GM12878 (cell line): ENCODE measurements around the gene NMNAT1. TPM values are rescaled to one million over a fixed set of nuclear protein-coding genes. Genes with fewer than 3 reads are reported as not detected.
A peak's percentile ranks its signal among the peaks of the same experiment; 100 is the strongest.

Experiments used
- BCLAF1 ChIP-seq: fragments of 450-650 bp; IDR thresholded peaks from 2 replicates; pipeline ENCODE4 v1.6.1; 2017; ENCODE audit warnings: antibody characterized with exemption, mild to moderate bottlenecking, moderate library complexity
- BMI1 ChIP-seq: fragments of 450-650 bp; IDR thresholded peaks from 2 replicates; pipeline ENCODE4 v1.6.1; 2016; ENCODE audit warnings: mild to moderate bottlenecking, moderate library complexity, borderline replicate concordance
- CBX5 ChIP-seq: sonication (generic); IDR thresholded peaks from 2 replicates; pipeline ENCODE4 v1.6.1; 2016; ENCODE audit warnings: low read depth, moderate library complexity, mild to moderate bottlenecking, inconsistent platforms
- CEBPZ ChIP-seq: fragments of 150-350 bp; IDR thresholded peaks from 2 replicates; pipeline ENCODE4 v1.6.1; 2016; ENCODE audit warnings: low read depth, low read length
- E2F8 ChIP-seq: fragments of 450-650 bp; IDR thresholded peaks from 2 replicates; pipeline ENCODE4 v1.6.1; 2018; ENCODE audit warnings: mild to moderate bottlenecking, low read depth, moderate library complexity; ENCODE audit not compliant: partially characterized antibody
- GABPA ChIP-seq: IDR thresholded peaks from 2 replicates; pipeline ENCODE4 v1.6.1; 2014; ENCODE audit warnings: antibody characterized with exemption, low read depth, mild to moderate bottlenecking, inconsistent platforms
- GATAD2B ChIP-seq: fragments of 450-650 bp; conservative IDR thresholded peaks from 2 replicates; pipeline ENCODE4 v1.6.1; 2017; ENCODE audit warnings: low read depth, mild to moderate bottlenecking, moderate library complexity
- JUNB ChIP-seq: IDR thresholded peaks from 2 replicates; pipeline ENCODE4 v1.6.1; 2016; ENCODE audit warnings: antibody characterized with exemption, mild to moderate bottlenecking
- MXI1 ChIP-seq: fragments of 150-350 bp; IDR thresholded peaks from 2 replicates; pipeline ENCODE4 v1.6.1; 2011; ENCODE audit warnings: low read depth, mild to moderate bottlenecking, inconsistent platforms, low read length, improper control_type of control experiment
- NBN ChIP-seq: fragments of 450-650 bp; IDR thresholded peaks from 2 replicates; pipeline ENCODE4 v1.6.1; 2016
- POLR2AphosphoS5 ChIP-seq: IDR thresholded peaks from 2 replicates; pipeline ENCODE4 v1.6.1; 2011; ENCODE audit warnings: mild to moderate bottlenecking, low read length, inconsistent platforms
- RBBP5 ChIP-seq: fragments of 200-600 bp; sonication (generic); conservative IDR thresholded peaks from 2 replicates; pipeline ENCODE4 v1.6.1; 2016
- RELA ChIP-seq: fragments of 450-650 bp; IDR thresholded peaks from 2 replicates; pipeline ENCODE4 v1.8.0; 2014; ENCODE audit warnings: borderline replicate concordance; ENCODE audit not compliant: partially characterized antibody
- SIN3A ChIP-seq: IDR thresholded peaks from 2 replicates; pipeline ENCODE4 v1.6.1; 2012; ENCODE audit warnings: low read depth, low read length, improper control_type of control experiment
- SREBF2 ChIP-seq: IDR thresholded peaks from 2 replicates; pipeline ENCODE4 v1.6.1; 2012; ENCODE audit warnings: mild to moderate bottlenecking, low read length
- polyA plus RNA-seq, 11 experiments: library from polyadenylated mRNA; depleted of rRNA in 4 of 11; unstranded in 6 of 11; stranded (reverse) in 5 of 11; fragments of >200 nt; fragmentation: Nextera tagmentation in 4 of 11; fragmentation: Illumina TruSeq in 1 of 11; extraction: Ambion mirVana in 4 of 11; extraction: Trizol in 1 of 11; gene quantifications; 1 replicate in 1 of 11; 2 replicates in 10 of 11; pipeline versions ENCODE4 v1.2.1 to v1.2.3, GENCODE V29; 2011 to 2016; ENCODE audit warnings: inconsistent platforms in 2 of 11, missing spikeins in 2 of 11, low read depth in 1 of 11
- total RNA-seq, 4 experiments: library from RNA; depleted of rRNA in 3 of 4; stranded (reverse); fragments of >200 nt in 3 of 4; fragmentation: Illumina TruSeq in 1 of 4; extraction: Trizol in 1 of 4; gene quantifications; 2 replicates each; pipeline versions ENCODE4 v1.2.1 to v1.2.3, GENCODE V29; 2013 to 2021
- TF ChIP-seq, protein P1 (sequence below): fragments of 450-650 bp; IDR thresholded peaks from 2 replicates; pipeline ENCODE4 v1.6.1; 2016; ENCODE audit warnings: mild to moderate bottlenecking
- TF ChIP-seq, protein P2 (sequence below): fragments of 450-650 bp; IDR thresholded peaks from 2 replicates; pipeline ENCODE4 v1.6.1; 2018; ENCODE audit warnings: borderline replicate concordance, mild to moderate bottlenecking; ENCODE audit not compliant: partially characterized antibody

Gene NMNAT1
- total and polyA plus RNA-seq, 10 of the 15 experiments (the other 5 are each of a cell fraction or from before 2014, with no cell fraction given), result 7.2 to 16.7 (median 11.7) TPM

GRCh38 chr1:9909234-9910046 is 33.8 kb upstream of the NMNAT1 start (continued):
- TF ChIP-seq MXI1 (no peak; the same call in 1 of the 2 replicates), SIN3A (no peak), CEBPZ (no peak), POLR2AphosphoS5 (no peak), E2F8 (no peak), RELA (no peak), NBN (0 out of 2 replicates have a peak, but pooled peaks have one; percentile 22), CBX5 (no peak), SREBF2 (no peak), JUNB (no peak), GATAD2B (0 out of 2 replicates have a peak, but pooled peaks have one; percentile 55), BCLAF1 (no peak), BMI1 (no peak), RBBP5 (no peak), GABPA (no peak)
- TF ChIP-seq, protein P1, sequence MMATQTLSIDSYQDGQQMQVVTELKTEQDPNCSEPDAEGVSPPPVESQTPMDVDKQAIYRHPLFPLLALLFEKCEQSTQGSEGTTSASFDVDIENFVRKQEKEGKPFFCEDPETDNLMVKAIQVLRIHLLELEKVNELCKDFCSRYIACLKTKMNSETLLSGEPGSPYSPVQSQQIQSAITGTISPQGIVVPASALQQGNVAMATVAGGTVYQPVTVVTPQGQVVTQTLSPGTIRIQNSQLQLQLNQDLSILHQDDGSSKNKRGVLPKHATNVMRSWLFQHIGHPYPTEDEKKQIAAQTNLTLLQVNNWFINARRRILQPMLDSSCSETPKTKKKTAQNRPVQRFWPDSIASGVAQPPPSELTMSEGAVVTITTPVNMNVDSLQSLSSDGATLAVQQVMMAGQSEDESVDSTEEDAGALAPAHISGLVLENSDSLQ, result peak; percentile 91
- TF ChIP-seq, protein P2, sequence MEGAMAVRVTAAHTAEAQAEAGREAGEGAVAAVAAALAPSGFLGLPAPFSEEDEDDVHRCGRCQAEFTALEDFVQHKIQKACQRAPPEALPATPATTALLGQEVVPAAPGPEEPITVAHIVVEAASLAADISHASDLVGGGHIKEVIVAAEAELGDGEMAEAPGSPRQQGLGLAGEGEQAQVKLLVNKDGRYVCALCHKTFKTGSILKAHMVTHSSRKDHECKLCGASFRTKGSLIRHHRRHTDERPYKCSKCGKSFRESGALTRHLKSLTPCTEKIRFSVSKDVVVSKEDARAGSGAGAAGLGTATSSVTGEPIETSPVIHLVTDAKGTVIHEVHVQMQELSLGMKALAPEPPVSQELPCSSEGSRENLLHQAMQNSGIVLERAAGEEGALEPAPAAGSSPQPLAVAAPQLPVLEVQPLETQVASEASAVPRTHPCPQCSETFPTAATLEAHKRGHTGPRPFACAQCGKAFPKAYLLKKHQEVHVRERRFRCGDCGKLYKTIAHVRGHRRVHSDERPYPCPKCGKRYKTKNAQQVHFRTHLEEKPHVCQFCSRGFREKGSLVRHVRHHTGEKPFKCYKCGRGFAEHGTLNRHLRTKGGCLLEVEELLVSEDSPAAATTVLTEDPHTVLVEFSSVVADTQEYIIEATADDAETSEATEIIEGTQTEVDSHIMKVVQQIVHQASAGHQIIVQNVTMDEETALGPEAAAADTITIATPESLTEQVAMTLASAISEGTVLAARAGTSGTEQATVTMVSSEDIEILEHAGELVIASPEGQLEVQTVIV, result no peak
